Spinal cord (tissue), 10 donors: ENCODE results near the gene SMIM24. TPM values are rescaled to one million over a fixed set of nuclear protein-coding genes. Genes with fewer than 3 reads are reported as not detected.

ENCODE experiments used
- DNase-seq, 6 donors: peaks; one replicate each; pipeline versions ENCODE4 v3.0.0 to v3.0.0-alpha.2; 2013 to 2015; ENCODE audit warnings: low spot score in 6 of 6, low read depth in 4 of 6
- H3K27ac ChIP-seq: one replicate; pipeline ENCODE4 v1.5.1; 2013; ENCODE audit warnings: low read depth, low read length, control low read depth
- H3K27me3 ChIP-seq: one replicate; pipeline ENCODE4 v1.6.1; 2013; ENCODE audit warnings: low read length; ENCODE audit not compliant: control insufficient read depth, insufficient read depth
- H3K36me3 ChIP-seq: one replicate; pipeline ENCODE4 v1.6.1; 2013; ENCODE audit warnings: low read length; ENCODE audit not compliant: control insufficient read depth, insufficient read depth
- H3K4me1 ChIP-seq: one replicate; pipeline ENCODE4 v1.6.1; 2013; ENCODE audit warnings: low read length; ENCODE audit not compliant: control insufficient read depth, insufficient read depth
- H3K4me3 ChIP-seq: one replicate; pipeline ENCODE4 v1.5.1; 2013; ENCODE audit warnings: low read depth, low read length, control low read depth
- H3K9me3 ChIP-seq: one replicate; pipeline ENCODE4 v1.6.1; 2013; ENCODE audit warnings: low read length; ENCODE audit not compliant: control insufficient read depth, insufficient read depth
- WGBS: methylation state at CpG from one replicate; pipeline ENCODE4 v1.1.5; 2013; ENCODE audit warnings: missing lambda C conversion rate; ENCODE audit not compliant: insufficient coverage; 5-methylcytosine and 5-hydroxymethylcytosine counted together
- polyA plus RNA-seq, 2 donors: library from polyadenylated mRNA; unstranded; fragments of 120-200 nt; gene quantifications; one replicate each; pipeline ENCODE4 v1.2.1, GENCODE V29; 2013; ENCODE audit not compliant: insufficient read length in 2 of 2
- total RNA-seq, 2 donors: library from RNA; depleted of rRNA in 1 of 2; stranded (reverse); fragments of 120-200 nt in 1 of 2; fragments of >200 nt in 1 of 2; gene quantifications; one replicate each; pipeline versions ENCODE4 v1.2.3 to v1.2.4, GENCODE V29; 2013 to 2014
- donor health status: healthy.

The SMIM24 gene
- total and polyA plus RNA-seq, 4 donors, result 0.94 to 3.6 (median 2.8) TPM; not detected in 1

GRCh38 chr19:3515891-3516422 lies 35.6 kb upstream of the SMIM24 start:
- Histone ChIP-seq H3K4me1 (peaks cover 46% of the 10 kb centered on the region), H3K9me3 (no peaks in the 10 kb centered on the region), H3K27ac (no peak overlapping the region), H3K27me3 (no peaks in the 10 kb centered on the region), H3K4me3 (no peak overlapping the region), H3K36me3 (peaks cover 81% of the 10 kb centered on the region)
- DNase-seq, result peak in 2 of 6 donors; percentile 9 to 28
- 61% methylated on average over 7 of the region's 15 CpGs for WGBS

GRCh38 chr19:3514930-3515329 lies 34.6 kb upstream of the SMIM24 start:
- Histone ChIP-seq H3K27ac (no peak overlapping the region), H3K36me3 (peaks cover 81% of the 10 kb centered on the region), H3K4me1 (peaks cover 54% of the 10 kb centered on the region), H3K4me3 (no peak overlapping the region), H3K9me3 (no peaks in the 10 kb centered on the region), H3K27me3 (no peaks in the 10 kb centered on the region)
- no peak for DNase-seq
- WGBS, result 87% methylated on average over 12 of the region's 12 CpGs

DNA sequence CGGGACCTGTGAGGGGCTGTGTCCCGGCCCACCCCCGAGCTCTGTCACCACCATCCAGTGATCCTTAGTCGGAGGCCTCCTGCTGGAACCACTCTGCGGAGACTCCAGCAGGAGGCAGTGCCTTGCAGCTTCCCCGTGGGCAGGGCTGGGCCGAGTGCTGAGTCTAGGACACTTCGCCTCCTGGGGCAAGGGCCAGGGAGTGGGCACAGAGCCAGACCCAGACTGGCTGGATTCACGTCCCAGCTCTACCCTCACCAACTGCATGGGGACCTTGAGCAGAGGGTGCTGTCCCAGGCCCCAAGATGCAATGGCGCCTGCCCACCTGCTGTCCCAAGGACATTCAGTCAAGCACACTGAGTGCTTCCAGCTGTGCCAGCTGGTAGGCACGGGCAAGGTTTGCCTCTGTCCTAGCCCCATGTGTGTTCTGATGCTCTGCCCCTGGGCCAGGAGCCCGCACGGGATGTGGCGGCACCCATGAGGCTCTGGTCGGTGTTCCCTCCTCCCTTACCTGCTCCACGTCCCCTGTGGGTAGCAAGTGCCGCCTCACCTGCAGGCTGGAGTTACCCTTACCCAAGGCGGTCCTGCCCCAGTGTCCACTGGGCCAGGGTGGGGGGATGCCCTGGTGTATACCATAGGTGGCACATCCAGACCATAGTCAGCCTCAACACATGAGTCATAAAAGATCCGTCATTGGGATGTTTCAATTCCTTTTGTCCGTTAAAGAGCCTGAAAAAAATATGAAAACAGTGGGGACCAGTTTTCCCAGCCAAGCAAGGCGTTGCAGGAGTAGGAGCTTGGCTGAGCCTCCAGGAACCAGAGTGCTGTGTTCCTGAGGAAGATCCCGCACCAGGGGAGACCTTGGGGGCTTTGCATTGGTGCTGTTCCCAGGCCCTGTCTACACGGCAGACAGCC lies 33.2 kb upstream of the SMIM24 start:
- 82% methylated on average over 23 of the region's 23 CpGs for WGBS
- Histone ChIP-seq H3K9me3 (no peaks in the 10 kb centered on the region), H3K4me3 (no peak overlapping the region), H3K4me1 (peaks cover 65% of the 10 kb centered on the region), H3K27me3 (no peaks in the 10 kb centered on the region), H3K27ac (no peak overlapping the region), H3K36me3 (peaks cover 83% of the 10 kb centered on the region)
- DNase-seq, result no peak

- Histone ChIP-seq H3K4me3 (no peak overlapping the region), H3K27me3 (no peaks in the 10 kb centered on the region), H3K36me3 (peaks cover 85% of the 10 kb centered on the region), H3K27ac (no peak overlapping the region), H3K9me3 (no peaks in the 10 kb centered on the region), H3K4me1 (peaks cover 72% of the 10 kb centered on the region)
- peak in 1 of 6 donors; percentile 53 for DNase-seq
- WGBS, result 80% methylated on average over 8 of the region's 17 CpGs
Measured at GRCh38 chr19:3512562-3513228, 32.4 kb upstream of the SMIM24 start.

DNA sequence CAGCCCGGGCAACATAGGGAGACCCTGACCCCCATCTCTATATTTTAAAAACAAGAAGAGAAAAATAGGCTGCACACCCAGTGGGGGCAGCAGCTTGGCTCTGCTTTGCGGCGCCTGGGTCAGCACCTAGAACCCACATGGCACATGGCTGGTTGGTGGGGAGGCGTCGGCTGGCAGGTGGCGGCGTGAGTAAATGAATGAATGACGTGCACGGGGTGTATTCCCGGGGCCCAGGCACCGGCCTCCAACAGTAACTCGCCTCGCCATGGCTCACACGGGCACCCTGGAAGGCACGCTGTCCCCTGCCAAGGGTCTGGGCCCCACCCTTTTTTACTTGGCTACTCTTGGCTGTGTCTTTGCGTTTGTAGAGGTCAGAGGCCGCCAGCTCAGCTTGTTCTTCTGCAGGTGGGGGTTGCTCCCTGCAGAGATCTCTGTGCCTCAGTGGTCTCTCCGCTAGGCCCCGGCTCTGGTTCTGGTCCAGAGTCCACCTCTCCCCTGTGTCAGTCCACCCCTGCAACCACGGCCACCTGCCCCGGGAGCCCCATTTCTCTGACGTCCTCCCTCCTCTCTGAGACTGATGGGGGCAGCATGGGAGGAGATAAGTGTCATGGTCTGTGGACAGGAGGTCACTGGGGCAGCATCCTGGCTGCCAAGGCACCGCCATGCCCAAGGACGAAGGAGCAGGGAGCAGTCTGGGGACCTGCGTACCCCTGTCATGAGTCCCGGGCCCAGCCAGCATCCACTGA lies 31.4 kb upstream of the SMIM24 start:
- Histone ChIP-seq H3K27me3 (no peaks in the 10 kb centered on the region), H3K9me3 (no peaks in the 10 kb centered on the region), H3K4me3 (no peak overlapping the region), H3K27ac (no peak overlapping the region), H3K4me1 (peaks cover 76% of the 10 kb centered on the region), H3K36me3 (peaks cover 80% of the 10 kb centered on the region)
- DNase-seq, result no peak
- 87% methylated on average over 22 of the region's 26 CpGs for WGBS

DNA sequence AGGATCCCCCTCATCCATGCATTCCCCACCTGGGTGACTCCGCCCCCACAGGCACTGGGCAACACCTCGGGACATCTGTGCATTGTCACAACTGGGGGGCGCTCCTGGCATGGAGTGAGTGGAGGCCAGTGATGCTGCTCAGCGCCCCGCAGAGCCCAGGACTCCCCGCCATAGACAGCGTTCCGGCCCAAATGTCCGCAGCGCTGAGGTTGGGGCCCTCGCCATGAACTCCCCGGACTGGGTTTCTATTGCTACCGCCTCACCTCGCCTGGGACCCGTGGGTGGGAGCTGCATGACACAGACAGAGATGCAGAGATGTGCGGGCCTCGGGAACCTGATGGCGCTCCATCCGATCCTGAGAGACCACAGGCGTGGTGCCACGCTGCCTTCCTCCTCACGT lies 30.4 kb upstream of the SMIM24 start:
- H3K27me3 ChIP-seq, result no peaks in the 10 kb centered on the region
- peaks cover 70% of the 10 kb centered on the region for H3K4me1 ChIP-seq
- H3K27ac ChIP-seq, result no peak overlapping the region
- H3K4me3 ChIP-seq, result no peak overlapping the region
- no peaks in the 10 kb centered on the region for H3K9me3 ChIP-seq
- no peak for DNase-seq
- H3K36me3 ChIP-seq, result peaks cover 75% of the 10 kb centered on the region
- WGBS, result 84% methylated on average over 21 of the region's 22 CpGs

- Histone ChIP-seq H3K36me3 (peaks cover 68% of the 10 kb centered on the region), H3K4me1 (peaks cover 71% of the 10 kb centered on the region), H3K4me3 (no peak overlapping the region), H3K9me3 (no peaks in the 10 kb centered on the region), H3K27ac (no peak overlapping the region), H3K27me3 (no peaks in the 10 kb centered on the region)
- DNase-seq, result no peak
- 93% methylated on average over 15 of the region's 15 CpGs for WGBS
Measured at GRCh38 chr19:3509566-3509989, 29.3 kb upstream of the SMIM24 start.

DNA sequence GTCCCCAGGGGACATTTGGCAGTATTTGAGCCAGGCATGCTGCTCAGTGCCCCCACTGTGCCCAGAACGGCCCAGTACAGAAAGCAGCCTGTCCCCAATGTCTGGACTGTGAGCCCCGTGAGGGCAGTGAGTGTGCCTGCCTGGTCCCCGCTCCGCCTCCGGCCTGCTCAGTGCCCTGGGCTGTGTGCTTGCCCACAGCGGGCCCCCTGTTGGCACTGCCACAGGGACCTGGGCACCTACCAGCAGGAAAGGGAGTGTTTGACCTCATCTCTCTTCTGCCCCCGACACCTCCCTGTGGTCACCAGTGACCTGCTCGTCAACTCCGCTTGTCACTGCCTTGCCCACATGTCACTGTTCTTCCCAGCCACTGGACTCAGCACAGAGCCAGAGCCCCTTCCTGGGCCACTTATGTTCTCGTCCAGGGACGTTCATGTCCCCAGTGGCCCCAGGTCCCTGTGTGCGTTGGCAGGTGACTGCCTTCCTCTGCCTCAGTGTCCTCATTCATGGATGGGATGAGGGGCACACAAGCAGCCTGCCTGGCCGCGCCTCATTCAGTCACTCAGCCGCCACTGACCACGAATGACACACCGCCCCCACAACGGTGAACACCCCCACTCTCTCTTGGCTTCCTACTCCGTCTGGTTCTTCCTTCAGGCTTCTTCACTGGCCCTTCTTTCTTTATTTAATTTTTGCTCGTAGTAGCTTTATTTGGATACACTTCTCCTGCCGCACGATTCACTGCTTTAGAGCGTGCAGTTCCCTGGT lies 28.6 kb upstream of the SMIM24 start:
- WGBS, result 90% methylated on average over 22 of the region's 23 CpGs
- peaks cover 71% of the 10 kb centered on the region for H3K4me1 ChIP-seq
- no peaks in the 10 kb centered on the region for H3K9me3 ChIP-seq
- H3K27ac ChIP-seq, result no peak overlapping the region
- DNase-seq, result no peak
- no peak overlapping the region for H3K4me3 ChIP-seq
- peaks cover 61% of the 10 kb centered on the region for H3K36me3 ChIP-seq
- no peaks in the 10 kb centered on the region for H3K27me3 ChIP-seq
